Measurements from ENCODE around the gene MIDN.

The MIDN gene

GRCh38 chr19:1220976-1221903 is 27.1 kb upstream of the MIDN start:
- DNase-seq, result peak; percentile 38

DNA sequence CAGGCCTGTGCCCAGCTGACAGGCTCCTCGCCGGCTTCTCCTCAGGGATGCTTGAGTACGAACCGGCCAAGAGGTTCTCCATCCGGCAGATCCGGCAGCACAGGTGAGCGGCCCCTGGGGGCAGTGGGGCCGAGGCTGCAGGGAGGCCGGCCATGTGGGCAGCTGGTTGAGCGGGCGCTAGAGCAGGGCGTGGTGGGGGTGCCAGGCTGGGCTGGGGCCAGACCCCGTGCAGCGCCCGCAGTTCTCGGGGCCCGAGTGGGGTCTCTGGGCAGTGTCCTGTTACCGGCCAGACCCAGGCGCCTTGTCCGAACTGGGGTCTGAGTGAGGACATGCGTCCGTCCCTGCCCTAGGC is 26.5 kb upstream of the MIDN start:
- DNase-seq, result no peak

DNA sequence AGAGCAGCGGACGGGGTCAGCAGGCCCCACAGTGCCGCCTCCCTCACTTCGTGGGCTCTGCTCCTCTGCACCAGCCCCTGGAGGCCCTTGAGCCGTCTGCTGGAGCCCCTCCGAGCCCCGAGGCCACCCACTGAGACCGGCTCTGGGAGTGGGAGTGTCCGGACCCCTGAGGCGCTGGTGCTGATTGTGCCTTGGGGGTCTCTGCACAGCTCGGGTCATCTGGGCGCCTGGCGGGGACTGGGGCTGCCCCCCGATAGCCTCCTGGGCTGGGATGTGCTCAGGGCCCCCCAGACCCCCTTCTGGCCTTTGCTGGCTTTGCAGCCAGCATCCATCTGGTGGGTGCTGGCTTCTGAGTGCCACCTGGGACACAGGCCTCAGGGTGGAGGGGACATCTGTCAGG is 26.0 kb upstream of the MIDN start:
- no peak for DNase-seq

GRCh38 chr19:1223018-1223855 is 25.1 kb upstream of the MIDN start:
- peak; percentile 48 for DNase-seq

- DNase-seq, result no peak
These were observed 24.1 kb upstream of the MIDN start for GRCh38 chr19:1224047-1224825.

GRCh38 chr19:1224847-1225246 is 23.5 kb upstream of the MIDN start:
- no peak for DNase-seq

- no peak for DNase-seq
These were observed 22.8 kb upstream of the MIDN start for GRCh38 chr19:1225440-1226226.

GRCh38 chr19:1226227-1226518 is 22.2 kb upstream of the MIDN start:
- no peak for DNase-seq

DNA sequence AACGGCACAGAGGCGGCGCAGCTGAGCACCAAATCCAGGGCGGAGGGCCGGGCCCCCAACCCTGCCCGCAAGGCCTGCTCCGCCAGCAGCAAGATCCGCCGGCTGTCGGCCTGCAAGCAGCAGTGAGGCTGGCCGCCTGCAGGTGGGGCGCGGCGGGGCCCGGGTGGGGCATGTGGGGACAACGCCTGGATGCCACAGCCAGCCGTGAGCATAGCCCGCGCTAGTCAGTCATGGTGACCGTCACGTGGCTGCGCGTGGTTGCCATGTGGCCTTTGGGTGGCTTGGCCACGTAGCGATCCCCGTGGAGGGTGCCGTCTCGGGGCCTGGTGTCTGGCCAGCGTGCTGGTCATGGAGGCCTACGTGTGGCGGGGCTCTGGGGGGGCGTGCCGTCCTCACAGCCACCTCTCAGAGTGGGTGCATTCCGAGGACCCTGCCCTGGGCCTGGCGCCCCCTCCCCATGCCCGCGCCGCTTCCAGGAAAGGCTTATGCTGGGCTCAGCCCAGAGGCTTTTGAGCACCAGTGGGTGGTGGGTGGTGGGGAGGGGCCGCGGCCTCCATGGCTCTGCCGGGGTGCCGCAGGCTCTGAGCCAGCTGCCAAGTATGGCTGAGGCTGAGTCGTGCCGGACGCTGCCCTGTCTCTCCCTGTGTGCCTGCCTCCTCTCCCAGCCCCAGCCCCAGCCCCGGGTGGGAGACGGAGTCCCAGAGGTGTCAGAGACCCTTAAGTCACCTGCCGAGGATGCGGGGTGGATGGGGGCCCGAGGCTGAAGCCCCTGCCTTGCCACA is 21.7 kb upstream of the MIDN start:
- DNase-seq, result no peak

DNA sequence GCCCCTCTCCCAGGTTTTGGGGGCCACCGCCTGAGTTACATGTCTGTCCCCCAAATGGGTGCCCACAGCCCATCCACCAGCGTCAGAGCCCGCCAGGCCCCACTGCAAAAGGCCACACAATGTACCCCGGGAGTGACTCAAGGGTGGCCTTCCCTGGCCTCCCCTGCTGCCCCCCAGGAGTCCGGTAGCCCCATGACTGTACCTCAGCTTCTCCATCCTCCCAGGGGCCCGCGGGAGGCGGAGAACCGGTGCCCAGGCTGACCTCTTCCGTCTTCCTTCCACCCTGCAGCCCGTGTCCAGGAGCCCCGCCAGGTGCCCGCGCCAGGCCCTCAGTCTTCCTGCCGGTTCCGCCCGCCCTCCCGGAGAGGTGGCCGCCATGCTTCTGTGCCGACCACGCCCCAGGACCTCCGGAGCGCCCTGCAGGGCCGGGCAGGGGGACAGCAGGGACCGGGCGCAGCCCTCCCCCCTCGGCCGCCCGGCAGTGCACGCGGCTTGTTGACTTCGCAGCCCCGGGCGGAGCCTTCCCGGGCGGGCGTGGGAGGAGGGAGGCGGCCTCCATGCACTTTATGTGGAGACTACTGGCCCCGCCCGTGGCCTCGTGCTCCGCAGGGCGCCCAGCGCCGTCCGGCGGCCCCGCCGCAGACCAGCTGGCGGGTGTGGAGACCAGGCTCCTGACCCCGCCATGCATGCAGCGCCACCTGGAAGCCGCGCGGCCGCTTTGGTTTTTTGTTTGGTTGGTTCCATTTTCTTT is 20.9 kb upstream of the MIDN start:
- DNase-seq, result no peak

DNA sequence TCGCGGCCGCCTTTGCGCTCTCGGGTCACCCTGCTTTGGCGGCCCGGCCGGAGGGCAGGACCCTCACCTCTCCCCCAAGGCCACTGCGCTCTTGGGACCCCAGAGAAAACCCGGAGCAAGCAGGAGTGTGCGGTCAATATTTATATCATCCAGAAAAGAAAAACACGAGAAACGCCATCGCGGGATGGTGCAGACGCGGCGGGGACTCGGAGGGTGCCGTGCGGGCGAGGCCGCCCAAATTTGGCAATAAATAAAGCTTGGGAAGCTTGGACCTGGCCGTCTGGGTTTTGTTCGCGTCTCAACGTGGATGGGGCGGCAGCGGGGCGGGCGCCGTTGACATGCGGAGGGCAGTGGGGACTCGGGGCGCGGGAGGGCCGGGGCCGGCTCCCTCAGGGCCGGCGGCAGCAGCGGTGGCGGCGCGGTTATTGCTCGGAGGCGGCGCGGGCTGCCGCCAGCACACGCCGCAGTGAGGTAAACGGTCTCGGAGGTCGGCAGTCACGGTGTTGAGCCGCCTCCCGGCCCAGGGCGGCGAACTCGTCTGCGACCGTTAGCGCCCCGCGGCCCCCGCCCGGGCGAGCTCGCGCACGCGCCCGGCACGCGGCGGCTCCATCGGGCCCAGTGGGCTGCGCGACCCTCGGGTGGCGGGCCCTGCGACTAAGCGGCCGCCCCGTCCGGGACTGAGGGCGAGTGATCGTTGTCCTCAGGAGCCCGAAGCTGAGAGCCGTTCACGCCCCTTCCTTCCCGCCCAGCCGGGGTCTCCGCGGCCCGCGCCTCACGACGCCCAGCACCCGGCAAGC is 20.0 kb upstream of the MIDN start:
- no peak for DNase-seq

- DNase-seq, result no peak
These were observed 19.1 kb upstream of the MIDN start for GRCh38 chr19:1229056-1229923.

DNA sequence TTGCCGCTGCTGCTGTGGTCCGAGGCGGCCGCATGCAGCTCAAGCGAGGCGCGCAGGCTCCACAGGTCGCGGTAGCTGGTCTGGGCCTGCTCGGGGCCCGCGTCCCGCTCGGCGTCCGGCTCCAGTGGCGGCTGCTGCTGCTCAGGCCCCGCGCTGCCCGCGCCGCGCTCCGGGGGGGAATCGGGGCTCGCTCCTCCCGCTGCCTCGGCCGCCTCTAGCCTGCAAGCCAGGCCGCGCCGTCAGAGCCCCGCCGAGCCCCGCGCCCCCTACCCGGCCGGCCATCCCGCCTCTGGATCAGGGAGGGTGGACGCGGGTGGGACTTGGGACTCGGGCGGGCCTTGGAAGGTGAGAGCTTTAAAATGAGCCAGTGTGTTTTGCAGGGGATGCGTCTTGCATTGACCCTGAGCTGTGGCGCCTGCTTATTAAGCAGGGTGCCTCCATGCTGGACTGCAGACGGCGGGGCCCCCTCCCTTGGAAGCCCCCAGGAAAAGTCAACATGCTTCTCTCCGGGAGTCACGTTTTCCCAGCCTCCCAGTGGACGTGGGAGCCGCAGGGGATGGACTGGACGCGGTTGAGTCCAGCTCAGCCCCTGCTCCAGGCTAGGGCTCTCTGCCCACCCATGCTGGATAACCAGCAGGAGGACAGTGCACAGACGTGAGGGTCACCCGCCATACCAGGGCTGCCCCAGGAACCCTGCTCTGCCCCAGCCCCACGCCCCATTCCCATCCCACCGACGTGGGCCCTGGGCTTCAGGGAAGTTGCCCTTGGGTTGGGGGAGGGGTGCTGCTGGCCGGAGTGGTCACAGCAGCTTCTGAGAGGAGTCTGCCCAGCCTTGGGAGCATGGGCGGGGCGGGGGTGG is 18.2 kb upstream of the MIDN start:
- no peak for DNase-seq

GRCh38 chr19:1230783-1231489 is 17.4 kb upstream of the MIDN start:
- no peak for DNase-seq

DNA sequence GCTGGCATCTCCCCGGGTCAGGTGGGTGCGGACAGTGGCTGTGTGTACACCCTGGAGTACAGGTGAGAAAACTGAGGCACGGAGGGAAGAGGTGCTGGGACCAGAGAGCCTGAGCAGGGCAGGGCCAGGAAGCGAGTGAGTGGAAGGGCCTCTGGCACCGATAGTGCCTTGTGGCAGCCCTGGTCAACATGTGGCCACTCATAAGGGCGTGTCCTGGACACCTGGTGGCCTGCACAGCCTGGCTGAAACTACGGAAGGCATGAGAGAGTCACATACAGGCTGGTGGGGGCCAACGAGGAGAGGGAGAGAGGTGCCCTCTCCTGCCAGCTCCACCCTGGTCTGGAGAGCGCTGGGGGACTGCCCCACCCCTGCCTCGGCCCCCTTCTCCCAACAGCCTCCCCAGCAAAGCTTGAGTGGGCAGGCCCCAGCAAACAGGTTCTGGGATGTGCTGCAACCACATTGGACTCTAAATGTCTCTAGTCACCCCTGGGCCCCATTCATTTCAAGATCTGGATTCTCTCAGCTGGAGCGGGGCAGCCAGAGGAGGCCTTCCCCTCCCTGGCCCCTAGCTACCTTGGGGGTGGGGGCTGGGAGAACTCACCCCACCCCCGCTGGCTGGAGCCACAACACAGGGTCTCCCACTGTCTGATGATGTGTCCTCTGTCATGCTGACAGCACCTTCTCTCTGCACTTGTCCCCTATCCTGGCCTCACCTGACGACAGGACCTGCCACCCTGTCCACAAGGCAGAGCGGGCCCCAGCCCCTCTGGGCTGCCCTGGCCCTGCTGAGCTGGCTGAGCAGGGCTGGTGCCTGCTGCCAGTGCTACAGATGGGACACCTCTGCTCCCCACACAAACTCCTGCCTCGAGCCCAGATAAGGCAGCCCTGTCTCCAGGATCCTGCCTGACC is 16.4 kb upstream of the MIDN start:
- no peak for DNase-seq

DNA sequence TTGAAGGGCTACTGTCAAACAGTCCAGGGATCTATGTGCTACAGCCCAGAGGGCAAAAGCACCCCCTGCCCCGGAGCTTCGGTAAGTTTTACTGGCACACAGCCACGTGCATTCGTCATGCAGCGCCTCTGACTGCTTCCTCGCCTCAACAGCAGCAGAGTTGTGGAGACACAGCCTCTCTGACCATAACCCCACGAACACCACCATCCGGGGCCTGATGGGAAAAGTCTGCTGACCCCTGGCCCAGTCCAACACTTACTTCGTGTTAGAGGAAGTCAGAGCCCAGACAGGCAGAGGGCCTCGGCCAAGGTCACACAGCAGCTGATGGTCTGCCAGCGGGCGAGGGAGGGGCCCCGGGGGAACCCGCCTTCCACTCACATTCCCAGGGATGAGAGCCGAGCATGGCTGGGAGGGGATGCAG is 15.7 kb upstream of the MIDN start:
- DNase-seq, result peak; percentile 50
